GM04504 (cell line): ENCODE results near the gene PRH2.

Experiments used
- DNase-seq: peaks from one replicate; pipeline ENCODE4 v3.0.0-alpha.2; 2012; ENCODE audit warnings: low read depth

Gene PRH2

DNA sequence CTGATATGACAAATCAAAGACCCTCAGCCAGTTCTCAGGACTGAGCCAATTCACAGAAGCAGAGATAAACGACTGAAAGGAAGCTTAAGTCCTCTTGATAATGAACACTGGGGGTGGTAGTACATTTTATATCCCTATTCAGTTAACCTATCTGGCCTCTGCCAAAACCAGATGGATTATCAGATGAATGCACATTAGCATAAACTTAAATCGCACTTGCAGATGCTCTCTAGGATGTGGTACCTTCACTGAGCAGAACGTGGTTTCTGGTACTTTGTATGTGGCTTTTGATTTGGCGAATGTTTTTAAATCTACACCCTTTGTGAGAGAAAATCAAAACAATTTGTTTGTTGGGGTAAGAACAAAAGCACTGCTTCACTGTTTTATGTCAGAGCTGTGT is 31.2 kb downstream of the PRH2 start:
- DNase-seq: no peak

DNA sequence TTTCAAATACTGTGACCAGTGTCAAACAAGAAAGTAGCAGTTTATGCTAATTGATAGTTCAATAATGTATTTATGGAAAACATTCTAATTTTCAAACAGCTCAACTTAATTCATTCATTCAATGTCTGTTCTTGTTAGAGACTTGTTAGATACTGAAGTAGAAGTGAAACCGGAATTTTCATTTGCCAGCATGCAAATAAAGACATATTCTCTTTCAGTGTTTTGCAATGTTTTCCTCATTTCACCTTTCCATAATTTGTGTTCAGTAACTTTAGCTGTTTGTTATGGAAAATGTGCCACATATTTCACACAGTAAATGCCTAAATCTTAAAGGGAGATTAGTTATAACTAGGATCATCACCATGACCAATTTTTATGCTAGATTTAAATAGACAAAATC is 36.4 kb downstream of the PRH2 start:
- DNase-seq: peak; percentile 24

DNA sequence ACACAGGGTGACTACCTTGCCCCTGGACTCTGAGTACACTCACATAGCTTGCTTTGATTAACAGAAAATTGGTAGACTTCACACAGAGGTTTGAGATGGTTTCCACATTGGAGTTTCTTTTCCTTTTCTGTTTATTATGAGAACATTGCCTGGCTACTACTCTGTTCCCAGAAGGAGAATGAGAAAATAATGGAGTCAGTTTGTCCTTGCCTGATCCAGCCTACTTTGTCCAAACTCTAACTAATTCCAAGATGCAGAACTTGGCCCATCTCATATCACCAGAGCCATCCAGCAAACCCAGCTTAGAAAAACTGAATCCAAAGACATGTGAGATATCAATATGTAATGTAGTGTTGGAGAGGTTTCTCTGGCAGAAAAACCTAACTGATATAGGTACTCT is 37.3 kb downstream of the PRH2 start:
- no peak for DNase-seq

DNA sequence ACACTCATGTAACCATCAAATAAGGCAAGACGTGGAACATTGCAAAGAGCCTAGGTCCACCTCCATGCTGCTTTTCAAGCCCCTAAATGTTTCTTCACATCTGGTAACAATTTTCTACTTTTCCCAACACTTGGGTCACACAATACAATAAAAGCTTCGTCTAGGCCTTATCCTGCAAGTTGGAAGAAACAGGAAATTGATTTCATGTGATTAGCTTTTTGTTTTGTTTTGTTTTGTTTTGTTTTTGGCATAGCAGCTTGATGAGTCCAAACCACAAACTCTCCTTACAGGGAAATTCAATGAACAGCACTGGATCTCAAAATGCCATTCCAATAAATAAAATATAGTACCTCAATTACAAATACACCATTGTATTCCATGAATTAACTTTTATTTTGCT is 38.4 kb downstream of the PRH2 start:
- peak; percentile 80 for DNase-seq

DNA sequence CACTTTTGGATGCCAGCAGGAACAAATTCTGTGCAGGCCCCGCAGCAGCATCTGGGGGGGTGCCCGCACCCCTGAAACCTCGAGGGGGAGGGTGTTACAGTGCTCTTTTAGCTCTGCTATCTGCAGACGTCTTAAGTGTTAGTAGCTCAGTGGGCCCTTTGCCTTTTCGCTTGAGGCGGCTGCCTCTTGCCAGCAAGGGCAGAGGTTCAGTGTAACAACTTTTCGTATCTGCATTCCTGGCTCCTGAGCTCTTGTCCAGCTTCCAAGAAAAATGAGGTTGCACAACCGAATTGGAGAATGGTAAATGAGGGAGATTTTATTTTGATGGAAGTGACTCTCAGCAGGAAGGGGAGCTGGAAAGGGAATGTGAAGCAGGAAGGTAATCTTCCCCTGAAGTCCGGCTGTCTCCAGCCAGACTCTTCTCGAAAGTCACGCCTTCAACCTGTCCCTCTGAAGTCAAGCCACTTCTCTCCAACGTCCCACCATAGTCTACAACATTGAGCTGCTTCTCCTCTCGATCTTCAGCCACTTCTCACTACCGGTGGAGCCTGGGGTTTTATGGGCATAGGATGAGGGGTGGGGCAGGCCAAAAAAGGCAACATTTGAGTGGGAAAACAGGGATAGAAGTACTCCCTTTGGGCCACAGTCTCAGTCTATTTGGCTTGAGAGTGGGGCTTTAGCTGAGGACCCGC is 39.9 kb downstream of the PRH2 start:
- DNase-seq: peak; percentile 44

DNA sequence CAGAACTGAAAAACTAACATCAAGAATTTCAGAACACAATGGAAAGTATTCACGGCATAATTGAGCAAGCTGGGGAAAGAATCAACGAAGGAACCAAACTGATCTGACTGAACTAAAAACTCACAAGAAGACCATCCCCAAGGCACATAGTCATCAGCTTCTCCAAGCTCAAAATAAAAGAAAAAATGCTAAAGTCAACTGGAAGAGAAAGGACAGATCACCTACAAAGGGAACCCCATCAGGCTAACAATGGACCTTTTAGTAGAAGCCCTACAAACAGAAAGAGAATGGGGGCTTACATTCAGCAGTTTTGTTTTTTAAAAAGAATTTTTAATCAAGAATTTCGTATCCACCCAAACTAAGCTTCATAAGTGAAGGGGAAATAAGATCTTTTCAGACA is 45.9 kb downstream of the PRH2 start:
- DNase-seq: no peak

DNA sequence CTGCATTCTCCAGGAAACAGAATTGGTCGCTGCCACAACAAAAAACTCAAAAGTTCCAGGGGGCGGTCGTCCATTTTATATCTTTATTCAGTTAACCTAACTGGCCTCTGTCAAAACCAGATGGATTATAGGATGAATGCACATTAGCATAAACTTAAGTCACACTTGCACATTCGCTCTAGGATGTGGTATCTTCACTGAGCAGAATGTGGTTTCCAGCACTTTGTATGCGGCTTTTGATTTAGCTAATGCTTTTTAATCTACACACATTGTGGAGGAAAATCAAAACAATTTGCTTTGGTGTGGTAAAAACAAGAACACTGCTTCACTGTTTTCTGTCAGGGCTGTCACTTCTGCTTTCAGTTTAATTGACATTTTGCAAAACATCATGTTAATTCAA is 53.2 kb downstream of the PRH2 start:
- no peak for DNase-seq
